ENCODE measurements around the gene PRPSAP1.
"Not testable (repeated sequence)": the region's sequence is repeated elsewhere in the genome, so short reads cannot be mapped to it uniquely, and the experiment has no call there.

PRPSAP1 gene

GRCh38 chr17:76276461-76277299 lies 77.0 kb downstream of the PRPSAP1 start:
- no peak for DNase-seq (ENCODE audit: low spot score)

GRCh38 chr17:76276069-76276431 lies 77.7 kb downstream of the PRPSAP1 start:
- no peak for DNase-seq (ENCODE audit: low spot score)

- DNase-seq (ENCODE audit: low spot score): no peak
Measured at GRCh38 chr17:76275382-76276068, 78.2 kb downstream of the PRPSAP1 start.

- DNase-seq (ENCODE audit: low spot score): no peak
Measured at GRCh38 chr17:76274112-76274956, 79.4 kb downstream of the PRPSAP1 start.

GRCh38 chr17:76273445-76274111 lies 80.1 kb downstream of the PRPSAP1 start:
- no peak for DNase-seq (ENCODE audit: low spot score)

- no peak for DNase-seq (ENCODE audit: low spot score)
Measured at GRCh38 chr17:76272541-76273444, 80.9 kb downstream of the PRPSAP1 start.

GRCh38 chr17:76271669-76272540 lies 81.8 kb downstream of the PRPSAP1 start:
- no peak for DNase-seq (ENCODE audit: low spot score)

GRCh38 chr17:76270770-76271668 lies 82.7 kb downstream of the PRPSAP1 start:
- DNase-seq (ENCODE audit: low spot score): no peak

GRCh38 chr17:76270127-76270592 lies 83.6 kb downstream of the PRPSAP1 start:
- DNase-seq (ENCODE audit: low spot score): no peak

GRCh38 chr17:76268991-76269981 lies 84.4 kb downstream of the PRPSAP1 start:
- DNase-seq (ENCODE audit: low spot score): no peak

- no peak for DNase-seq (ENCODE audit: low spot score)
Measured at GRCh38 chr17:76268015-76268749, 85.5 kb downstream of the PRPSAP1 start.

GRCh38 chr17:76267581-76268001 lies 86.1 kb downstream of the PRPSAP1 start:
- DNase-seq (ENCODE audit: low spot score): not testable (repeated sequence)

GRCh38 chr17:76267051-76267576 lies 86.6 kb downstream of the PRPSAP1 start:
- no peak for DNase-seq (ENCODE audit: low spot score)

- DNase-seq (ENCODE audit: low spot score): no peak
Measured at GRCh38 chr17:76266244-76266938, 87.3 kb downstream of the PRPSAP1 start.

GRCh38 chr17:76265624-76266243 lies 88.0 kb downstream of the PRPSAP1 start:
- no peak for DNase-seq (ENCODE audit: low spot score)
